GM21723 (cell line): ENCODE measurements around the gene MATN1.
"Not testable (repeated sequence)": the region's sequence is repeated elsewhere in the genome, so short reads cannot be mapped to it uniquely, and the experiment has no call there.

ENCODE experiments used
- ATAC-seq: cut with Tn5 transposase; IDR thresholded peaks from one replicate; pipeline ENCODE4 v1.9.1; 2021; ENCODE audit warnings: mild to moderate bottlenecking, moderate library complexity; ENCODE audit not compliant: unreplicated experiment

MATN1 gene, protein sequence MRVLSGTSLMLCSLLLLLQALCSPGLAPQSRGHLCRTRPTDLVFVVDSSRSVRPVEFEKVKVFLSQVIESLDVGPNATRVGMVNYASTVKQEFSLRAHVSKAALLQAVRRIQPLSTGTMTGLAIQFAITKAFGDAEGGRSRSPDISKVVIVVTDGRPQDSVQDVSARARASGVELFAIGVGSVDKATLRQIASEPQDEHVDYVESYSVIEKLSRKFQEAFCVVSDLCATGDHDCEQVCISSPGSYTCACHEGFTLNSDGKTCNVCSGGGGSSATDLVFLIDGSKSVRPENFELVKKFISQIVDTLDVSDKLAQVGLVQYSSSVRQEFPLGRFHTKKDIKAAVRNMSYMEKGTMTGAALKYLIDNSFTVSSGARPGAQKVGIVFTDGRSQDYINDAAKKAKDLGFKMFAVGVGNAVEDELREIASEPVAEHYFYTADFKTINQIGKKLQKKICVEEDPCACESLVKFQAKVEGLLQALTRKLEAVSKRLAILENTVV

DNA sequence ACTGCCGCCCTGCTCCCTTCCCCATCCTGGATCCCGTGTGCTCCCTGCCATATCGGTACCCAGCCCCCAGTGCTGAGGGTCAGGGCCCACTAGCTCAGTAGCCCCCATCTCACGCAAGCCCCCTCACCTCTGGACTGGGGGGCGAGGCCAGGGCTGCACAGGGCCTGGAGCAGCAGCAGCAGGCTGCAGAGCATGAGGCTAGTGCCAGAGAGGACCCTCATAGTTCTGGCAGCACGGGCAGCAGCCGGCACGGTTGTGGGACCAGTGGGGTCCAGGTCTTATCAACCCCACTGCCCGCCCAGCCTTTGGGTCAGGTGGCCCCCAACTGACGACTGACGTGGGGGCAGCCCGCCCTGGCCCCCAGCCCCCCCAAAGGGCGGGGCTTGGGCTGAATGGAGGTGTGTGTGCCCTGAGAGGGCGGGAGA, at the start of gene MATN1:
TSS of gene MATN1 (minus strand) at position 255 of the 425 bp plus-strand sequence. CDS start at position 221, 34 bp downstream.
- ATAC-seq = no peak

DNA sequence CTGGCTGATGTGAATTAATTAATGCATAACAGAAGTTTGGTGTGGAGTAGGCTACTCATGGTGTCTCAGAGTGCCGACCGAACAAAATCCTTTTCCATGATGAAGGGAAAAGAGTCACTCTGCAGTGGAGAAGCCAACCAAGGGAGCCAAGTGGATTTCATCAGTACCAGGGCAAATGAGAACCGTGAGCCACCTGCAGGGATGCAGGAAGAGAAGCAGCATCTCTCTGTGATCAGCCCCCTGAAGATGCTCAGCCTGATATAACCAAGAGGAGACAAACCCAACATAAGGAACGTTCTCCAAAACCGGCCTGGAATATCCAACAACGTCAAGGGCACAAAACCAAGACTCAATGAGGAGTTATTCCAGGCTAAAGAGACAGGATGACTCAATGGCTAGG, 47.6 kb upstream of the MATN1 start:
- no peak for ATAC-seq

DNA sequence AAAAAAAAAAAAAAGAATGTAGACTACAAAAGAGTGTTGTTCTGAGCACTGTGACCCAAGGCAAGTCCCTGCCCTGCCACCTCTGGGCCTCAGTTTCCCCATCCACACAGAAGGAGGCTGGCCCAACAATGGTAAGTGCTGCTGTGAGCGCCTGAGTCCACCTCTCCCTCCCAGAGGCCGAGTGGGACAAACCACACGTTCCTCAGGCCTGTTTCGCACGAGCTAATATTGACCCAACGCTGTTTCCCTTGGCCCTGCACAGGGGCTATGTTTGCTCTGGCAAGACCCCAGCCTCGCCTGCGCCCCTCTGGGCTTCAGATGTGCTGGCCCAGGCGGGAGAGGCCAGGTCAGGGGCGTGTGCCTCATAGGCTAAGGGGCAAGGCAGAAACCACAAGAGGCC, 46.8 kb upstream of the MATN1 start:
- ATAC-seq = no peak

DNA sequence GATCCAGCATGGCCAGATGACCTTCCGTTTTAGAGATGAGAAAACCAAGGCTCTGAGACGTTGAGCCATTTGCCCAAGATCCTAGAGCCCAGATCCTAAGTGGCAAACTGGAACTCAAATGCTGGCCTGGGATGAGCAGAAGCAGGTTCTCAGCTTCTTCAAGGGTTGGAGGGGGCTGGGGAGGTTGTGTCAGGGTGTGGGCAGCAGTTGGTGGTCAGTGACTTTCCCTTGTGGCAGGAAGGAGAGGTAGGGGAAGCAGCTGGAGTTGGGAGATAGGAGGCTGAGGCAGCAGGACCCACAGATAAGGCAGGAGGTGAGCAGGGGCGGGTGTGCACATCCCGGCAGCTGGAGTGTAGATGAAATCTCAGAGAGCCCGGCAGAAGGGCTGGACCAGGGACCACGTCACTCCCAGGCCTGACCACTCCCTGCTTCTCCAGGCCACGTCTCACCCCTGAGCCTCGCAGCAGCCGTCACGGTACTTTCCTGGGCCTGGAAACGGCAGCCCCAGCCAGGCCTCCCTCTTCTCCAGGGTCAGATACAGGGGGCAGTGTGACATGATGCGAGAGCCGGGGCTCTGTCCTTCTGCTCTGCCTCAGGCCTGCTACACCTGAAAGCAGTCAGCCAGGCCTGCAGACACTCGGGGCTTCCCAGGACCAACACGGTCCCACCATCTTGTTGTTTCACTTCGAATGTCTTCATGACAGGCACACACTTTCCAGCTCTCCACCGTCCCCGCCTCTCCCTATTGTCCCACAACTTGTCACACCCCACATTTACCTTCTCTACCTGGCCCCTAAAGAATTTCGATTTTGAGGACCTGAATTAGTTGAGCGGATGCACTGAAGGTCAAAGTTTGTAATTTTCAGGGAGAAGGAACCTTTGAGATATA, 45.7 kb upstream of the MATN1 start:
- no peak for ATAC-seq

DNA sequence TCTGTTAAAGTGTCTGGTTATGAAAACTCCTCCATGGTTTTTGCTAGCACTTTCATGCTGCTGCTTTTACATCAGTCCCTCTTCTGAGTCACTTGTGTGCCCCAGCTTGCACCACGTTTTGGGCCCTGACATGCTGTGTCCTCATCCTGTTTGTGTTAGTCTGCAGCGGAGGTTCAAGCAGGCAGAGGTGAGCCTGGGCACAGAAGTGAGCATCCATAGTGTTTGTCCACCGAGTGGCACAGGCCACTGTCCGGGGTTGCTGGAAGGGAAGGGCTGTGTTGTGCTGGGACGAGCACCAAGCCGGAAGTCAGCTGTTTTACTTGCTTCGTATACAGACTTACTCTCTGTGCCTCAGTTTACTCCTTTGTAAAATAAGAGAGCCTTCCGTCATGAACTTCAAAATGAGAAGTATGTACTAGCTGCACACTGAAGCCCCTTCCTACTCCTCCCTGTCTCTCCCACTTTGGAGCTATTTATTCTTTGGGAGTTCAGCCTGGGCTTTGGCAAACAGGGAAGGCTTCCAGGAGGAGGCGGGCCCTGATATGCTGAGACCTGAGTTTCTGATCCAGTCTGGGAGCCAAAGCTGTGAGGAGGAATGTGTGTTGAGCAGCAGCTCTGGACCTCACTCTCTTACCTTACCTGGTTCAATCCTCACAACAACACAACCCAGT, 44.9 kb upstream of the MATN1 start:
- no peak for ATAC-seq

DNA sequence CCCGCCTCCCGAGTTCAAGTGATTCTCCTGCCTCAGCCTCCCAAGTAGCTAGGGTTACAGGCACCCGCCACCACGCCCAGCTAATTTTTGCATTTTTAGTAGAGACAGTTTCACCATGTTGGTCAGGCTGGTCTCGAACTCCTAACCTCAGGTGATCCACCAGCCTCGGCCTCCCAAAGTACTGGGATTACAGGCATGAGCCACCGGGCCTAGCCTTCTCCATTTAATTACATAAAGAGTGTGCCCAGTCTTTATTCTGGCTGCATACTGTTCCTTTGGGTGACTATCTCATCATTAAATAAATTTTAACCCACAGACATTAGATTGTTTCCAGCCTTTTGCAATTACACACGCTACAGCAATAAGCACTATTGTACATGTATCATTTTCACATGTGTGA, 43.6 kb upstream of the MATN1 start:
- not testable (repeated sequence) for ATAC-seq

DNA sequence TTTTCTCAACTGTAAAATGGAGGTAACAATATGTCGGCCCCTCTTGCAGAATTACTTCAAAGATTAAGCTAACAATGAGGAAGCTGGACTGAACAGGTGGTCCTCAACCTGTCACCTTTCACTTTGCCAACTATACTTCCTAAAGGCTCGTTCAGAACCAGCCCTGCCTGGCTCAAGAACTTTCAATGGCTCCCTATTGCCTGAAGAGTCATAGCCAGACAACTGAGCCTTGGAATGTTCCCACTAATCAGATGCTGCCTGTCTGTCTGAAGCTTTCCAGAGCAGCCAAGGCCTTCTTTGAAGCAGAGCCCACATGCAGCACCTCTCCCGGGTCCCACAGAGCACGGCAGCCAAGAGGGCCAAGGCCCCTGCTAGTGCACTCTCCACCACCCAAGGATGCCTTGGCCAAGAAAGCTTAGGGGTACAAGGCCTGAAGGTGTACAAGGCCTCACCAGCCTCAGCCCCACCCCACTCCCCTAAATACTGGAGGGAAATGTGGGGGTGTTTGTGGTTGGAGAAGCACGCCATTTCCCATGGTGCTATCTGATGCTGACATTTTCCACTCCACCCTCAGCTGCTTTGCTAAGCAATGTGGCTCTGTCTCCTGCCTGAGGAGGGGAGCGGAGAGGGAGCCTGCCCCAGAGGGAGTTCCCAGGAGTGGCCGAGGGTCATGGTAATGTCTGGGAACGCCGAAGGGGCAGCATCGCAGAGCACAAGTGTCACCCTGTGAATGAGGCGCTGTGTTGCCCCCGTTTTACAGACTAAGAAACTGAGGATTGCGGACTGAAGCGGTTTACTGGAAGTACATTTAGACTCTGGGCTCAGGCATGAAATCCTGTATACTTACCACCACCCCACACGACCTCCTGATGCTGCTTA, 42.4 kb upstream of the MATN1 start:
- ATAC-seq = no peak

DNA sequence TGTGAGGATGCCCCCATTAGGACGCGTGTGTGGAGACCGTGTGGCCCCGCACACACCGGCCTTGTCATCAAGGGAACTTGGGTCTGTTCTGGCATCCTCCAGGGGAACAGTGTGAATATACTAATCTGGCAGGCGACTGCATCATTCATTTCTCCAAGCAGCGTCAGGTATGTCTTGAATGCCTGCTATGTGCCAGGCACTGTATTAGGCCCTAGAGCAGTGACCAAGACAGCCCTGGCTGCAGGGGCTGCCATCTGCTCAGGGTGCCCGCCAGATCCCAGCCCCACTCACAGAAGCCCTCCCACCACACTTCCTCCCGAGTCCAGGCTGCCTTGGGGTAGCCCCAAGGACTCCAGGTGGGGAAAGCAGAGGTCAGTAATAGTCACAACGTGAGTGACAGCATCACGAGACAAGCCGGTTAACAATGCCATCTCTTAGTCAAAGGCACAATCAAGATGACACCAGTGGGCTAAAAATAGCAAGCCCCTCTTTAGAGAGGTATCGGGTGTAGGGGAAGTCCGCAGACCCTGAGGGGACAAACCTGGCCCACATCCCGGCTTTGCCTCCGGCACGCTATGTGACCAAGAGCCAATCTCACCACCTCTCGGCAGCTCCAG, 41.7 kb upstream of the MATN1 start:
- ATAC-seq = peak; percentile 40

DNA sequence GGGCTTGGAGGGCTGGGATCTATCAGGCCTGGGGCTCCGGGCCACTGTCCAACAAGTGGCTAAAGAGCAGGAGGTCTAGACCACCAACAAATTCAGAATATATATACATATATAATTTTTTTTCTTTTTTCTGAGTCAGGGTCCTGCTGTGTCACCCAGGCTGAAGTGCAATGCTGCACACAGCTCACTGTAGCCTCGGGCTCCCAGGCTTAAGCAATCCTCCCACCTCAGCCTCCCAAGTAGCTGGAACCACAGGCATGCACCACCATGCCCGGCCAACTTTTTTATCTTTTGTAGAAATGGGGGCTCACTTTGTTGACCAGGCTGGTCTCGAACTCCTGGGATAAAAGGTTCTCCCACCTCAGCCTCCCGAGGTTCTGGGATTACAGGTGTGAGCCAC, 41.0 kb upstream of the MATN1 start:
- no peak for ATAC-seq

DNA sequence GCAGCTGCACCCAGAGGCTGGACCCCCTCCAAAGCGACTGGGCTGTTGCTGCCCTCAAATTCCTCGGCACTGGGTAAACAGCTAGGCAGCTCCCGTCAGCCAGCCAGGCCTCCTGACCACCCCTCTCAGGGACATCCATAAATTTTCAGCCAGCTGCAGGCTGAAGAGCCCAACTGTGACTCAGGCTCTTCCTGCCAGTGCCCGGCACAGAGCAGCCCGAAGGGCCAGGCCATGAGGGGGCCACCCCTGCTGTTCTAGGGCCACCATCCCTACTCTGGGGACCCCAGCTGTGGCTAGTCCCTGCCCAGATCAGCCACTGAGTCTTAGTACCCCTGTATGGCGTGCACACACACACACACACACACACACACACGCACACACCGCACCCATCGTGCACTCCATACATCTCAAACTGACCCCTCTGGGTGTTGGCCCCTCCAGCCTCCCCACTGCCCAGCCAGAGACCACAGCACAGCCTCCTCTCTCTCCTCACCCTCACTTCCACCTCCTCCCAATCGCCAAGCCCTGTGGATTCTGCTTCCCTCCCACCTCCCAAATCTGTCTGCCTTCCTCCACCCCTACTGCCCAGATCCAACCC, 40.4 kb upstream of the MATN1 start:
- ATAC-seq = no peak

DNA sequence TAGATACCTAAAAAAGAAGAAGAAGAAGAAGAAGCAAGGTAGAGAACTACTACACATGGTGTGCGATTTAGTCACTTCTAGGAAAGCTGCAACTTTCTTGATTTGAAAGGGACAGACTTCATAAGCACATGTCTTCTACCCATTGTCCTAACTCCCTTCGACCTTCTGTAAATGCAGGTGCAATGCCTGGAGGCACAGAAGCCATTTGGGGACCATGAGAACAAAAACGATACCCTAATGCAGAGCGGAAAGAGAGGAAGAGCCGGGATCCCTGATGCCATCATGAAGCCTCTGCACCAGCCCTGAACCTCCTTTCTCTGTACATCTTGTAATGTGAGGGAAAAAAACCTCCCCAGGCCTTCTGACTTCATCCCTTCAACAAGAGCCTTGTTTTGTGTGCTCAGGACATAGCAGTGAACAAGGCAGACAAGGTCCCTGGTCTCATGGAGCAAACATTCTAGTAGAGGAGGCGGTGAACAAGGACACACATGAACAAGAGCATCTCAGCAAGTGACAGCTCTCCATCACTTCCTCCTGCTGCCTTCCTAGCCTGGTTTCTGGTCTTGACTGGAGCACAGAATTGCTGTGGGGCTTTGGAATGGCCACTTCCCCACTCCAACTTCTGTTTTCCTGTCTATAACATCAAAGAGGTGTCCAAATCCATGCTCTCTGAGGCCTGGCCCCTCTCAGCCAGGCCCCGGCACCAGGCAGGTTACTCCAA, 39.7 kb upstream of the MATN1 start:
- ATAC-seq = no peak

DNA sequence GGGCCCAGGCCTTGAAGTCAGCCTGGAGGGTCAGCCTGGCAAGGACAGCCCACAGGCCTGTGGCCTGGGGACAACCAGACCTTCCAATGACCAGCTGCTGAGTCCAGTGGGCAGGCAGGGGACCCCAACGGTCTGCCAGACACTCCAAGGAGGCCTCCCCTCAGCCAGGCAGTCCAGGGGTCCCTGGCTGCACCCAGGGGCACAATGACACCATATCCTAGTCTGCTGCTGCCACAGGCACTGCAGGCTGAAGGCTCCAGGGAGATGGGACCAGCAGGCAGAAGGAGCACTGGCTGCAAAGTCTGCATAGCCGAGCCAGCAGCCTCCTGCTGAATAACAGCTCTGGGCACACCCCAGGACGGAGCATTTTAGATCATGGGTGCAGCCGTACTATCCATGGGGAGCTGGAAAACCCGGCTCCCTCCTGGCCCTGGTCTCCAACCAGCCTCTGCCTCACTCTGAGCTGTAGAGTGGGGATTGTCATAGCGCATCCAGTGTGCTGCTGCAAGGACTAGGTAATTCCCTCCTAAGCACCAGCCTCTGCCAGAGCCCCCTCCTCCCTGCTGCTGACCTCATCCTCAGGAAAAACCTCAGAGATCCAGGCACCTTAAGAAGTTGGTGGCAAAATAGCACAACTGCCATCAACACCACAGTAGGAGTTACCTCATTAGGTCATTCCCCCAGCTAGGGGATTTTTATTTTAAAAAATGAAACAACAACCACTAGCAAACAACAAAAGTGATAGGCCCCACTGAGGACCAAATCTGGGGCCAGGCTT, 39.0 kb upstream of the MATN1 start:
- no peak for ATAC-seq

DNA sequence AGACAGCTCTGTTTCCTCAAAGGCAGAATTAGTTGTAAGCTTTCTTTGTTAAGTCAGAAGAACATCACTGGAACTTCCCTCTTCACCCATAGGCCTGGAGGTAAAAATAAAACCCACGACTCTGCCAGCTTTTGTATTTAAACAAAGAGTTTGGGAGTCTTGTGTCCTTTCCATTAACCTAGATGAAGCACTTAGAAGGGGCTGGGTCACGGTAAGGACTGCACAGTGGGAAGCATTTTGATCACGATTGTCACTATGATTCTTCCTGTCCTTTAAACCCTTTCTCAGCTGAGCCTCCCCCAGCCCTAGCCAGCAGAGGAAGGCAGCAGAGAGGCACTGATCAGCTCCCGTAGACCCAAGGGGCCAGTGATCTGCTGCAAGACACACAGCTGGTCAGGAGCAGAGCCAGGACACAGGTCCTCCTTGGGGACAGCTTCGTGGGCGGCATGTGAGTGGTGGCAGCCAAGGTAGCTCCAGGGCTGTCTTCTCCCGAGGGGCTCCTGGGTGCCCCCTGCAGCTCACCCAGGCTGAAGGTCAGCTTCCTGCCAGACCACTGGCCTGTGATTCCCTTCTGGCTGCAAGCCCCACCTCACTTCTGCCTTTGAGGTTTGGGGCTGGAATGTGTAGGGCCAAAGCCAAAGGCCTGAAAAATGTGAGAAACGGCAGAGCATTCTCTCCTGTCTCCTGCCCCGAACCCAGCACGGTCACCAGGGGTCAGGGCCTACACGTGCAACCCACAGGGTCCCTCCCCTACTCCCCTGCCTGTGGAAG, 38.2 kb upstream of the MATN1 start:
- ATAC-seq = no peak

DNA sequence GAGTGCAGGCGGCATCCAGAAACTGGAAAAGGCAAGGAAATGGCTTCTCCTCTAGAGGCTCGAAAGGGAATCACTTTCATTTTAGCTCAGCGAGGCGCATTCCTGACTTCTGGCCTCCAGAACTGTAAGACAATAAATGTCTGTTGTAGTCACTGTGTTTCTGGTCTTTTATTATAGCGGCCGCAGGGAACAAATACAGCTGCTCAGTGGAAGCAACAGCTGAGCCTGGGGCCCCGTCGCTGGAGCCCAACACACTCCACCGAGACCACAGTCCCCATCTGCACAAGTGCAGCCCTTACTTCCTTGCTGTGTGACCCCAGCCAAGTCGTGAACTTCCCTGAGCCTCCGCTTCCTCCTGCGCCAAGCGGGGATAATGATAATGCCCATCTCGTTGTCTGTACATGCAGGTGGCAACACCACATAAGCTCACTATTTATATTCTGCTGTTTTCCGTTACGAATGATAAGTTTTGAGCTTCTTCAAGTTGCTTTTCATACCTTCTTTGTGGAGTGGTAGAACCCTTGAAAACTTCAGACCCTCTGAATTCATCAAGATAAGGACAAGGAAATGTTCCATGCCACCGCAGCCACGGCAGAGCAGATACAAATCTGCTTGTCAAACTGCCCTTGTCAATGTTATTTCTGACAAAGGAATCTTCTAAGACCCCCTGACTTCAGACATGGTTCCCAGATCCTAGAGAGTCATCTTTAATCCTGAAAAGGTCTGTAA, 37.4 kb upstream of the MATN1 start:
- ATAC-seq = no peak

DNA sequence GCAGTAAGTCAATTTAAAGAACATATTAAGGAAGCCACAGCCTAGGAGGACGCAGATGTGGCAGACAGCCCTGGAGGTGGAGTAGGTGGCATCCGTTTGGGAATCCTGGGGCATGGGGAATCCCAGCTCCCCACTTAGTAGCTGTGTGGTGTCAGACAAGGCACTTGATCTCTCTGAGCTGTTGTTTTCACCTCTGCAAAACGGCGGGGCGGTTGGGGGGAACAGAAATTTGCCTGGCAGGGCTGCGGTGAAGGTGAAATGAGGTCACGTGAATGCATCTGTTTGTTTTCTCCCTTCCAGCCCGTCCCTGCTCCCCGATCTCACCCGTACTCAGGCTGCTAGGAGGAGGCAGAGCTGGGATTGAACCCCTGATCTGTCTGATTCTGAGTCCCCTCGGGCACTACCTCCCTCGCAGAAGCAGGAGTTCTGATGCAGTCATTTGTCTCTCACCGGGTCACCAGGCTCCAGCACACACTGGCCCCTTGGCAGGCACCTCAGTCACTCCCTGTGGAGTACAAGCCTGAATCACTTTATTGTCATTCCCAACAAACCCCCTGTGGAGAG, 36.4 kb upstream of the MATN1 start:
- ATAC-seq = no peak

DNA sequence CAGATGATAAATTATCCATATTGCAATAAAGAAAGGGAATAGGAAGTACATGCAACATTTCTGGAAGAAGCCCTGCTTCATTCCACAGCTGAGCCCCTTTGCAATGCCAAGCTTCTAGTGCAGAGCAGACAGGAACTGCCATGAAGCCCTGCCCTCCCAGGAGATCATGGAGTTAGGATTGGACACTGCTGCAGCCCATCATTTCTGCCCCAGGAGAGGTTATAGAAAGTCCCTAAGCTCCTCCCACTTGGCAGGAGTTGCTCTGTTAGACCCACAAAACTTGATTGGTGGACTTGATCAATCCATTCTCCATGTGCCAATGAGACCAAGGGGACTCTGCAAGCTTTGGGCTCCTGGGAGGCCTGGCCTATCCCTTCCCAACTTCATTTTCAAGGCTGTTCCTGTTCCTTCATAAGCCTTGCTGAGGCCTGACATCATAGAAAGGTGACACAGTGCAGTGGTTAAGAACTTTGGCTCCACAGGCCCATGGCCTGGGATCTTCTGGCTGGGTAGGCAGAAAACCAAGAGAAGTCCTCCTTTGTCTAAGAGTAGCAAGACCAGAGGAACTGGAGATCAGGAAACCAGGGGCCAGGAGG, 35.5 kb upstream of the MATN1 start:
- no peak for ATAC-seq
